Measurements from ENCODE around the gene ZC3H7A.

DNA sequence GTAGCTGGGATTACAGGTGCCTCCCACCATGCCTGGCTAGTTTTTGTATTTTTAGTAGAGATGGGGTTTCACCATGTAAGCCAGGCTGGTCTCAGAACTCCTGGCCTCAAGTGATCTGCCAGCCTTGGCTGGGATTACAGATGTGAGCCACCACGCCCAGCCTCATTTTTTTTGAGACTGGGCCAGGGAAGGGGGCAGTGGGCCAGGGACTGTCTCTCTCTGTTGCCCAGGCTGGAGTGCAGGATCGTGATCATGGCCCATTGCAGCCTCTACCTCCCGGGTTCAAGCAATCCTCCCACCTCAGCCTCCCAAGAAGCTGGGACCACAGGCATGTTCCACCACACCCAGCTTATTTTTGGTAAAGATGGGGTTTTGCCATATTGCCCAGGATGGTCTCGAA is 38.3 kb upstream of the ZC3H7A start:
- TF ChIP-seq, protein P1, sequence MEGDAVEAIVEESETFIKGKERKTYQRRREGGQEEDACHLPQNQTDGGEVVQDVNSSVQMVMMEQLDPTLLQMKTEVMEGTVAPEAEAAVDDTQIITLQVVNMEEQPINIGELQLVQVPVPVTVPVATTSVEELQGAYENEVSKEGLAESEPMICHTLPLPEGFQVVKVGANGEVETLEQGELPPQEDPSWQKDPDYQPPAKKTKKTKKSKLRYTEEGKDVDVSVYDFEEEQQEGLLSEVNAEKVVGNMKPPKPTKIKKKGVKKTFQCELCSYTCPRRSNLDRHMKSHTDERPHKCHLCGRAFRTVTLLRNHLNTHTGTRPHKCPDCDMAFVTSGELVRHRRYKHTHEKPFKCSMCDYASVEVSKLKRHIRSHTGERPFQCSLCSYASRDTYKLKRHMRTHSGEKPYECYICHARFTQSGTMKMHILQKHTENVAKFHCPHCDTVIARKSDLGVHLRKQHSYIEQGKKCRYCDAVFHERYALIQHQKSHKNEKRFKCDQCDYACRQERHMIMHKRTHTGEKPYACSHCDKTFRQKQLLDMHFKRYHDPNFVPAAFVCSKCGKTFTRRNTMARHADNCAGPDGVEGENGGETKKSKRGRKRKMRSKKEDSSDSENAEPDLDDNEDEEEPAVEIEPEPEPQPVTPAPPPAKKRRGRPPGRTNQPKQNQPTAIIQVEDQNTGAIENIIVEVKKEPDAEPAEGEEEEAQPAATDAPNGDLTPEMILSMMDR (IDR thresholded peaks at IDR 0.05) = no peak
- no peak for TF ChIP-seq POLR2AphosphoS5 (IDR thresholded peaks at IDR 0.05)
- no peak for TF ChIP-seq POLR2A (IDR thresholded peaks at IDR 0.05)
- no peak for TF ChIP-seq EP300 (IDR thresholded peaks at IDR 0.05)

Data from suprapubic skin (tissue), 4 donors.